Endodermal cell (in vitro differentiated cells): ENCODE results near the gene CRACDL. TPM values are rescaled to one million over a fixed set of nuclear protein-coding genes. Genes with fewer than 3 reads are reported as not detected.

Experiments
- DNase-seq: peaks from one replicate; pipeline ENCODE4 v3.0.0-alpha.2; 2017
- H3K27ac ChIP-seq: 2 replicates; pipeline ENCODE4 v1.5.1; 2013; ENCODE audit warnings: mild to moderate bottlenecking, low read depth, low read length, moderate library complexity
- H3K27me3 ChIP-seq: 2 replicates; pipeline ENCODE4 v1.6.1; 2013; ENCODE audit warnings: mild to moderate bottlenecking, low read length, moderate library complexity; ENCODE audit not compliant: insufficient read depth, control insufficient read depth, poor library complexity, severe bottlenecking
- H3K36me3 ChIP-seq: 2 replicates; pipeline ENCODE4 v1.7.0; 2013; ENCODE audit warnings: mild to moderate bottlenecking, low read length, moderate library complexity; ENCODE audit not compliant: control insufficient read depth, insufficient read depth
- H3K4me1 ChIP-seq: one replicate; pipeline ENCODE4 v1.7.0; 2013; ENCODE audit warnings: low read length; ENCODE audit not compliant: control insufficient read depth, insufficient read depth
- H3K4me3 ChIP-seq: 2 replicates; pipeline ENCODE4 v1.5.1; 2013; ENCODE audit warnings: mild to moderate bottlenecking, low read length, moderate library complexity
- H3K9ac ChIP-seq: 2 replicates; pipeline ENCODE4 v1.6.1; 2013; ENCODE audit warnings: mild to moderate bottlenecking, low read length, moderate library complexity; ENCODE audit not compliant: poor library complexity, severe bottlenecking; ENCODE audit errors: extremely low read depth
- H3K9me3 ChIP-seq: 2 replicates; pipeline ENCODE4 v1.6.1; 2013; ENCODE audit warnings: mild to moderate bottlenecking, low read length, moderate library complexity; ENCODE audit not compliant: control insufficient read depth
- H3K27ac Mint-ChIP-seq: 2 replicates; pipeline ENCODE4 v1.8.0; 2020; ENCODE audit warnings: mixed read lengths
- H3K27me3 Mint-ChIP-seq: 2 replicates; pipeline ENCODE4 v1.8.0; 2021; ENCODE audit warnings: mild to moderate bottlenecking, mixed read lengths; ENCODE audit not compliant: insufficient read depth
- H3K36me3 Mint-ChIP-seq: 2 replicates; pipeline ENCODE4 v1.8.0; 2020; ENCODE audit warnings: low read depth, mixed read lengths
- H3K4me1 Mint-ChIP-seq: 2 replicates; pipeline ENCODE4 v1.8.0; 2020; ENCODE audit warnings: mixed read lengths
- H3K4me3 Mint-ChIP-seq: 2 replicates; pipeline ENCODE4 v1.8.0; 2020; ENCODE audit warnings: mild to moderate bottlenecking, moderate library complexity, mixed read lengths
- H3K9me3 Mint-ChIP-seq: 2 replicates; pipeline ENCODE4 v1.8.0; 2020; ENCODE audit warnings: mild to moderate bottlenecking, mixed read lengths
- CTCF ChIP-seq: fragments of 200-600 bp; sonication (generic); conservative IDR thresholded peaks from 2 replicates; pipeline ENCODE4 v1.5.0; 2021; ENCODE audit warnings: antibody characterized with exemption, mild to moderate bottlenecking
- WGBS, 2 experiments: methylation state at CpG; one replicate each; pipeline versions ENCODE4 v1.1.5 to v1.1.7; 2013; ENCODE audit warnings: missing lambda C conversion rate in 2 of 2, mixed read lengths in 1 of 2; ENCODE audit not compliant: insufficient coverage in 1 of 2, insufficient read length in 1 of 2; 5-methylcytosine and 5-hydroxymethylcytosine counted together
- total RNA-seq, 2 donors: library from RNA; stranded (reverse); fragmentation: NEBNext Ultra II Directional in 1 of 2; extraction: Animal tissue kit (Norgen Biotek cat#: 25700) in 1 of 2; gene quantifications; 2 replicates in 1 of 2; 3 replicates in 1 of 2; pipeline ENCODE4 v1.2.1, GENCODE V29; 2021

The CRACDL gene
- total RNA-seq, 2 donors from 2014 or later = 0.26 to 0.31 TPM

- TF ChIP-seq CTCF = no peak
- H3K9ac ChIP-seq = no peak overlapping the region
- H3K27ac Mint-ChIP-seq = no peak overlapping the region
Observed at GRCh38 chr2:98804265-98804650, 131.8 kb downstream of the CRACDL start.

GRCh38 chr2:98803405-98804264, 132.4 kb downstream of the CRACDL start:
- H3K27ac ChIP-seq = no peak overlapping the region
- H3K27me3 Mint-ChIP-seq = peaks cover 17% of the 10 kb centered on the region
- DNase-seq = no peak
- H3K36me3 Mint-ChIP-seq = no peaks in the 10 kb centered on the region
- H3K4me3 ChIP-seq = no peak overlapping the region
- no peak overlapping the region for H3K27ac Mint-ChIP-seq
- H3K4me1 Mint-ChIP-seq = peaks cover 7% of the 10 kb centered on the region
- H3K9me3 Mint-ChIP-seq = no peaks in the 10 kb centered on the region
- no peak for TF ChIP-seq CTCF
- no peak overlapping the region for H3K9ac ChIP-seq
- H3K27me3 ChIP-seq = peaks cover 6% of the 10 kb centered on the region
- H3K4me1 ChIP-seq = no peaks in the 10 kb centered on the region
- H3K9me3 ChIP-seq = no peaks in the 10 kb centered on the region
- H3K36me3 ChIP-seq = no peaks in the 10 kb centered on the region
- WGBS, 2 experiments = 92 to 94% methylated on average over 7 to 10 of the region's 10 CpGs
- no peak overlapping the region for H3K4me3 Mint-ChIP-seq

More at GRCh38 chr2:98804265-98804650, 131.8 kb downstream of the CRACDL start:
- Mint-ChIP-seq H3K9me3 (no peaks in the 10 kb centered on the region), H3K27me3 (peaks cover 12% of the 10 kb centered on the region), H3K4me1 (peaks cover 7% of the 10 kb centered on the region), H3K4me3 (no peak overlapping the region), H3K36me3 (no peaks in the 10 kb centered on the region)
- WGBS, 2 experiments = 93 to 95% methylated on average over 7 to 8 of the region's 8 CpGs
- no peak for DNase-seq
- peaks cover 6% of the 10 kb centered on the region for H3K27me3 ChIP-seq
- no peak overlapping the region for H3K4me3 ChIP-seq
- H3K27ac ChIP-seq = no peak overlapping the region
- H3K4me1 ChIP-seq = no peaks in the 10 kb centered on the region
- H3K36me3 ChIP-seq = no peaks in the 10 kb centered on the region
- H3K9me3 ChIP-seq = no peaks in the 10 kb centered on the region

GRCh38 chr2:98802344-98802743, 133.7 kb downstream of the CRACDL start:
- H3K36me3 Mint-ChIP-seq = no peaks in the 10 kb centered on the region
- no peak overlapping the region for H3K4me3 ChIP-seq
- peaks cover 17% of the 10 kb centered on the region for H3K27me3 Mint-ChIP-seq
- H3K27me3 ChIP-seq = peaks cover 6% of the 10 kb centered on the region
- no peak for DNase-seq
- TF ChIP-seq CTCF = no peak
- H3K27ac ChIP-seq = no peak overlapping the region
- H3K4me1 ChIP-seq = no peaks in the 10 kb centered on the region
- H3K9me3 ChIP-seq = no peaks in the 10 kb centered on the region
- H3K9me3 Mint-ChIP-seq = no peaks in the 10 kb centered on the region
- H3K4me3 Mint-ChIP-seq = no peak overlapping the region
- peaks cover 7% of the 10 kb centered on the region for H3K4me1 Mint-ChIP-seq
- no peak overlapping the region for H3K27ac Mint-ChIP-seq
- no peaks in the 10 kb centered on the region for H3K36me3 ChIP-seq
- H3K9ac ChIP-seq = no peak overlapping the region
- WGBS, 2 experiments = 88 to 90% methylated on average over 7 to 8 of the region's 8 CpGs
